Measurements from ENCODE around the gene BCL2L11.

- TF ChIP-seq CTCF (IDR thresholded peaks at IDR 0.05; ENCODE audit: poor library complexity) (no peak), EZH2phosphoT487 (IDR thresholded peaks at IDR 0.05; ENCODE audit: low read depth, severe bottlenecking, unreplicated experiment) (no peak), EZH2 (IDR thresholded peaks at IDR 0.05; ENCODE audit: borderline replicate concordance) (no peak)
Observed at GRCh38 chr2:111145103-111145760, 24.5 kb downstream of the BCL2L11 start.

All from hepatocyte (in vitro differentiated cells).